B cell (primary cell): ENCODE data around the gene PMIS2. TPM values are rescaled to one million over a fixed set of nuclear protein-coding genes. Genes with fewer than 3 reads are reported as not detected.

Source experiments
- polyA plus RNA-seq: library from polyadenylated mRNA; depleted of rRNA; stranded (reverse); fragments of >200 nt; gene quantifications from 2 replicates; pipeline ENCODE4 v1.2.3, GENCODE V29; 2012
- total RNA-seq, 2 donors: library from RNA; stranded (reverse); fragments of 120-200 nt in 1 of 2; gene quantifications; 1 replicate in 1 of 2; 2 replicates in 1 of 2; pipeline versions ENCODE4 v1.2.3 to v1.2.4, GENCODE V29; 2013 to 2022

The PMIS2 gene
- total and polyA plus RNA-seq, 2 donors (not counting 1 experiment from before 2014, with no cell fraction given): not detected

Other genes starting within 250 kb of the PMIS2 start
- gene FFAR1, start 238.3 kb upstream of the PMIS2 start, total RNA-seq: 3.0 and 3.3 TPM in 2 replicates
- gene FFAR1, start 238.3 kb upstream of the PMIS2 start, polyA plus RNA-seq: 17.9 and 118 TPM in 2 replicates
- not detected in 2 replicates for gene FFAR3, start 227.7 kb upstream of the PMIS2 start, total RNA-seq
- gene FFAR3, start 227.7 kb upstream of the PMIS2 start, polyA plus RNA-seq: 0.63 and 4.1 TPM in 2 replicates
- not detected in 2 replicates for gene GPR42, start 215.1 kb upstream of the PMIS2 start, total RNA-seq
- gene GPR42, start 215.1 kb upstream of the PMIS2 start, polyA plus RNA-seq: 0.10 and 3.5 TPM in 2 replicates
- 0.15 TPM in 1 of 2 replicates, not detected in the other for gene FFAR2, start 137.9 kb upstream of the PMIS2 start, total RNA-seq
- 0.26 and 0.31 TPM in 2 replicates for gene FFAR2, start 137.9 kb upstream of the PMIS2 start, polyA plus RNA-seq
- not detected in 2 replicates for gene KRTDAP, start 95.7 kb upstream of the PMIS2 start, total RNA-seq
- gene KRTDAP, start 95.7 kb upstream of the PMIS2 start, polyA plus RNA-seq: not detected in 2 replicates
- gene DMKN, start 72.5 kb upstream of the PMIS2 start, total RNA-seq: 1.8 and 4.5 TPM in 2 replicates
- 0.58 and 1.6 TPM in 2 replicates for gene DMKN, start 72.5 kb upstream of the PMIS2 start, polyA plus RNA-seq
- gene SBSN, start 57.9 kb upstream of the PMIS2 start, total RNA-seq: not detected in 2 replicates
- gene SBSN, start 57.9 kb upstream of the PMIS2 start, polyA plus RNA-seq: not detected in 2 replicates
- gene GAPDHS, start 52.7 kb upstream of the PMIS2 start, total RNA-seq: not detected in 2 replicates
- not detected in 2 replicates for gene GAPDHS, start 52.7 kb upstream of the PMIS2 start, polyA plus RNA-seq
- 39.8 and 41.6 TPM in 2 replicates for gene TMEM147, start 40.5 kb upstream of the PMIS2 start, total RNA-seq
- 61.6 and 68.9 TPM in 2 replicates for gene TMEM147, start 40.5 kb upstream of the PMIS2 start, polyA plus RNA-seq
- not detected in 2 replicates for gene ATP4A, start 22.5 kb upstream of the PMIS2 start, total RNA-seq
- gene ATP4A, start 22.5 kb upstream of the PMIS2 start, polyA plus RNA-seq: not detected in 2 replicates
- gene HAUS5, start 26.6 kb downstream of the PMIS2 start, total RNA-seq: 32.2 and 35.3 TPM in 2 replicates
- gene HAUS5, start 26.6 kb downstream of the PMIS2 start, polyA plus RNA-seq: 42.8 and 52.3 TPM in 2 replicates
- gene RBM42, start 42.9 kb downstream of the PMIS2 start, total RNA-seq: 52.0 and 52.7 TPM in 2 replicates
- 42.1 and 42.9 TPM in 2 replicates for gene RBM42, start 42.9 kb downstream of the PMIS2 start, polyA plus RNA-seq
- 0.42 and 1.3 TPM in 2 replicates for gene ETV2, start 55.6 kb downstream of the PMIS2 start, total RNA-seq
- gene ETV2, start 55.6 kb downstream of the PMIS2 start, polyA plus RNA-seq: 0.20 and 0.49 TPM in 2 replicates
- 214 and 215 TPM in 2 replicates for gene COX6B1, start 62.1 kb downstream of the PMIS2 start, total RNA-seq
- 202 and 387 TPM in 2 replicates for gene COX6B1, start 62.1 kb downstream of the PMIS2 start, polyA plus RNA-seq
- gene UPK1A, start 80.3 kb downstream of the PMIS2 start, total RNA-seq: not detected in 2 replicates
- gene UPK1A, start 80.3 kb downstream of the PMIS2 start, polyA plus RNA-seq: 0.16 and 0.17 TPM in 2 replicates
- 28.1 and 30.9 TPM in 2 replicates for gene ZBTB32, start 118.4 kb downstream of the PMIS2 start, total RNA-seq
- gene ZBTB32, start 118.4 kb downstream of the PMIS2 start, polyA plus RNA-seq: 8.5 and 18.9 TPM in 2 replicates
- 84.5 and 85.6 TPM in 2 replicates for gene KMT2B, start 131.8 kb downstream of the PMIS2 start, total RNA-seq
- 96.9 and 106 TPM in 2 replicates for gene KMT2B, start 131.8 kb downstream of the PMIS2 start, polyA plus RNA-seq
- 245 and 248 TPM in 2 replicates for gene IGFLR1, start 156.3 kb downstream of the PMIS2 start, total RNA-seq
- gene IGFLR1, start 156.3 kb downstream of the PMIS2 start, polyA plus RNA-seq: 110 and 130 TPM in 2 replicates
- 62.1 and 62.7 TPM in 2 replicates for gene U2AF1L4, start 159.2 kb downstream of the PMIS2 start, total RNA-seq
- 89.7 and 170 TPM in 2 replicates for gene U2AF1L4, start 159.2 kb downstream of the PMIS2 start, polyA plus RNA-seq
- gene PSENEN, start 159.5 kb downstream of the PMIS2 start, total RNA-seq: 29.1 and 36.4 TPM in 2 replicates
- 11.7 and 17.7 TPM in 2 replicates for gene PSENEN, start 159.5 kb downstream of the PMIS2 start, polyA plus RNA-seq
- 22.3 and 22.8 TPM in 2 replicates for gene LIN37, start 162.4 kb downstream of the PMIS2 start, total RNA-seq
- 64.1 and 76.1 TPM in 2 replicates for gene LIN37, start 162.4 kb downstream of the PMIS2 start, polyA plus RNA-seq
- not detected in 2 replicates for gene HSPB6, start 170.9 kb downstream of the PMIS2 start, total RNA-seq
- gene HSPB6, start 170.9 kb downstream of the PMIS2 start, polyA plus RNA-seq: not detected in 2 replicates
- gene PROSER3, start 172.0 kb downstream of the PMIS2 start, total RNA-seq: 61.0 and 65.6 TPM in 2 replicates
- 26.0 and 30.7 TPM in 2 replicates for gene PROSER3, start 172.0 kb downstream of the PMIS2 start, polyA plus RNA-seq
- 18.2 and 21.6 TPM in 2 replicates for gene ARHGAP33, start 189.4 kb downstream of the PMIS2 start, total RNA-seq
- 27.8 and 28.7 TPM in 2 replicates for gene ARHGAP33, start 189.4 kb downstream of the PMIS2 start, polyA plus RNA-seq
- gene PRODH2, start 226.7 kb downstream of the PMIS2 start, total RNA-seq: not detected in 2 replicates
- not detected in 2 replicates for gene PRODH2, start 226.7 kb downstream of the PMIS2 start, polyA plus RNA-seq